Breast epithelium (tissue), 4 donors: ENCODE measurements around the gene TNIP1. TPM values are rescaled to one million over a fixed set of nuclear protein-coding genes. Genes with fewer than 3 reads are reported as not detected.

ENCODE experiments used
- DNase-seq, 2 donors: peaks; one replicate each; pipeline ENCODE4 v3.0.0-alpha.2; 2019; ENCODE audit warnings: low spot score in 2 of 2
- H3K27ac ChIP-seq, 2 donors: fragments of 200-600 bp; sonication (generic) in 1 of 2; one replicate each; pipeline ENCODE4 v1.5.1; 2016 to 2019; ENCODE audit warnings: mild to moderate bottlenecking in 1 of 2
- H3K27me3 ChIP-seq, 2 donors: fragments of 200-600 bp; sonication (generic) in 1 of 2; one replicate each; pipeline versions ENCODE4 v1.5.1 to v1.6.0; 2017 to 2019; ENCODE audit warnings: control low read depth in 1 of 2, mild to moderate bottlenecking in 1 of 2
- H3K36me3 ChIP-seq: fragments of 200-600 bp; one replicate; pipeline ENCODE4 v1.5.1; 2019
- H3K4me1 ChIP-seq, 2 donors: fragments of 200-600 bp; sonication (generic); one replicate each; pipeline ENCODE4 v1.5.1; 2016 to 2019; ENCODE audit warnings: control low read depth in 1 of 2
- H3K4me3 ChIP-seq, 3 donors: fragments of 200-600 bp; sonication (generic); 1 replicate in 2 of 3; 2 replicates in 1 of 3; pipeline ENCODE4 v1.5.1; 2016 to 2019; ENCODE audit warnings: mild to moderate bottlenecking in 3 of 3, moderate library complexity in 2 of 3
- H3K9me3 ChIP-seq, 2 donors: fragments of 200-600 bp; sonication (generic) in 1 of 2; one replicate each; pipeline ENCODE4 v1.5.1; 2016 to 2019; ENCODE audit warnings: control low read depth in 1 of 2
- CTCF ChIP-seq, 3 donors: fragments of 450-650 bp; IDR thresholded peaks; one replicate each; pipeline ENCODE4 v1.5.1; 2016 to 2017; ENCODE audit warnings: antibody characterized with exemption in 3 of 3, mild to moderate bottlenecking in 3 of 3, moderate library complexity in 3 of 3
- POLR2A ChIP-seq: fragments of 450-650 bp; IDR thresholded peaks from one replicate; pipeline ENCODE4 v1.6.1; 2016; ENCODE audit warnings: antibody characterized with exemption, mild to moderate bottlenecking, moderate library complexity
- POLR2AphosphoS5 ChIP-seq, 3 donors: sonication (generic); formaldehyde crosslinking; IDR thresholded peaks; one replicate each; pipeline ENCODE4 v1.6.1; 2017; ENCODE audit warnings: antibody characterized with exemption in 3 of 3
- intact Hi-C: fragments of 100-400 bp; cut with DNase I; formaldehyde crosslinking; loops from one replicate; pipeline ENCODE4 v1.15.1; 2023; ENCODE audit warnings: low total_unique reads
- total RNA-seq, 3 donors: library from RNA; depleted of rRNA; stranded (reverse); fragments of >200 nt; gene quantifications; one replicate each; pipeline ENCODE4 v1.1.0, GENCODE V29; 2016

The TNIP1 gene
- total RNA-seq, 3 donors from 2014 or later, result 65.3 to 221 (median 91.8) TPM

DNA sequence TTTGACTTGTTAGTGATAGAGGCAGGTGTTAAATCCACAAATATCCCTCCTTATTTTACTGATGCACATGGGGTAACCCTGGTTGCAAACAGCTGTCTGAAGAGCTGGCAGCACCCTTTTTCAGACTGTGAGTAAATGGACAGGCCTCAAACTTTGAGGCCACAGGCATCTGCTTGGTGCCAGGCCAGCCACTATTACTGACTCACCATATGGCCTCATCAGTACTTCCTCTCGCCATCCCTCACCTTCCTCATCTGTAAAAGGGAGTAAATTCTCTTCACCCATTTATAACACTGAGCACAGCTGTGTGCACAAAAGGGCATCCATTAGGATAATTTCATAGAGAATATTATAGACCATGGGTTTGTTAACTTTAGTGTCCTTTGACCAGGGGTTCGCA lies 11.9 kb upstream of the TNIP1 start:
- Histone ChIP-seq H3K4me3 (no peak overlapping the region), H3K36me3 (no peaks in the 10 kb centered on the region), H3K9me3 (no peaks in the 10 kb centered on the region), H3K27me3 (no peaks in the 10 kb centered on the region), H3K4me1 (peaks cover 0 to 7% of the 10 kb centered on the region in 2 donors), H3K27ac (peak overlapping the region in 1 of 2 donors; percentile 63)
- no peak for TF ChIP-seq POLR2AphosphoS5 (IDR thresholded peaks at IDR 0.05)
- TF ChIP-seq POLR2A, result no peak
- TF ChIP-seq CTCF (IDR thresholded peaks at IDR 0.05), result no peak
- DNase-seq, result no peak
- intact Hi-C loops, result loop anchor here (10.0 kb wide), 1 partner anchor 1372 kb away; no protein-coding TSS in a partner anchor

DNA sequence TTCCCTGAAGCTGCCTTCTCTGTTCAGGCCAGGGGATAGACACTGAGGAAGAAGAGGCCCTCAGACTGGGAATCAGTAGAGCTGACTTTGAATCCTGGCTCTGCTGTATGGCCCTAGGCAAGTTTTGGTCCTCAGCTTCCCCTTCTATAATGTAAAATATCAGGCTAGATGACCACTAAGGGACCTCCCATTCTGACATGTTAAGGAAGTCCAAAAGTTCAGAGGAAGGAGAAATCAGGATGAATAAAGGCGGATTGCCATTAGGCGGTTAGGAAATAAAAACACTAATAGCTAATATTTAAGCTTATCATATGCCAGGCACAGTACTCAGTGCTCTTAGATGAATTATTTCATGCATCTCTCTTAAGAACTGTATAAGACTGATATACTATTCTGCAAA lies 8.9 kb upstream of the TNIP1 start:
- Histone ChIP-seq H3K9me3 (no peaks in the 10 kb centered on the region), H3K27me3 (no peaks in the 10 kb centered on the region), H3K4me1 (peaks cover 7% of the 10 kb centered on the region in 2 donors), H3K36me3 (no peaks in the 10 kb centered on the region), H3K27ac (no peak overlapping the region), H3K4me3 (no peak overlapping the region)
- intact Hi-C loops, result loop anchor here (10.0 kb wide), 1 partner anchor 1375 kb away; no protein-coding TSS in a partner anchor
- no peak for TF ChIP-seq POLR2A
- TF ChIP-seq POLR2AphosphoS5 (IDR thresholded peaks at IDR 0.05), result no peak
- TF ChIP-seq CTCF (IDR thresholded peaks at IDR 0.05), result no peak
- no peak for DNase-seq

GRCh38 chr5:151088986-151089385 lies 8.2 kb upstream of the TNIP1 start:
- intact Hi-C loops, result no loop called here
- H3K4me3 ChIP-seq, result no peak overlapping the region
- H3K27ac ChIP-seq, result no peak overlapping the region
- peaks cover 2 to 7% of the 10 kb centered on the region in 2 donors for H3K4me1 ChIP-seq
- H3K27me3 ChIP-seq, result no peaks in the 10 kb centered on the region
- no peak for DNase-seq
- H3K36me3 ChIP-seq, result no peaks in the 10 kb centered on the region
- TF ChIP-seq POLR2A (no peak), CTCF (IDR thresholded peaks at IDR 0.05) (no peak), POLR2AphosphoS5 (IDR thresholded peaks at IDR 0.05) (no peak)
- no peaks in the 10 kb centered on the region for H3K9me3 ChIP-seq

DNA sequence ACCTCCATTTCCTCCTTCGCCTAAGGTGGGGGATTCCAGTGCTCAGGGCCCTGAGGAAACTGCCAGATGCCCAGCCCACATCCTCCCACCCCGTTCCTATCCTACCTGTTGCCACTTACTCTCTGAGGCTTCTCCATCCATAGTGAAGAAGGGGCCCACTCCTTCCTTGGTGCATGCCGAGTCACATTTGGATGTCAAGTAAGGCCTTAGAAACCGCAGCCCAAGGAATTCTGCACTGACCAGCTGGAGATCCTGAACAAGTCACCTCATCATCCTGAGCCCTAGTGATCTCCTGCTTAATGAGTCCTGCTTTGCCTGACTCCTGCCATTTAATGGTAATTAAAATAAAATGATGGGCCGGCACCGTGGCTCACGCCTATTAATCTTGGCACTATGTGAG lies 6.7 kb upstream of the TNIP1 start:
- no peaks in the 10 kb centered on the region for H3K36me3 ChIP-seq
- DNase-seq, result no peak
- peaks cover 0 to 9% of the 10 kb centered on the region in 2 donors for H3K4me1 ChIP-seq
- H3K9me3 ChIP-seq, result no peaks in the 10 kb centered on the region
- TF ChIP-seq CTCF (IDR thresholded peaks at IDR 0.05) (no peak), POLR2A (no peak), POLR2AphosphoS5 (IDR thresholded peaks at IDR 0.05) (no peak)
- no peak overlapping the region for H3K27ac ChIP-seq
- H3K4me3 ChIP-seq, result no peak overlapping the region
- intact Hi-C loops, result no loop called here
- no peaks in the 10 kb centered on the region for H3K27me3 ChIP-seq

- H3K27ac ChIP-seq, result peak overlapping the region; percentile 81 to 90
- peaks cover 0 to 15% of the 10 kb centered on the region in 2 donors for H3K4me1 ChIP-seq
- H3K4me3 ChIP-seq, result no peak overlapping the region
- H3K27me3 ChIP-seq, result no peaks in the 10 kb centered on the region
- intact Hi-C loops, result no loop called here
- H3K36me3 ChIP-seq, result no peaks in the 10 kb centered on the region
- TF ChIP-seq CTCF (IDR thresholded peaks at IDR 0.05), result no peak
- TF ChIP-seq POLR2A, result no peak
- TF ChIP-seq POLR2AphosphoS5 (IDR thresholded peaks at IDR 0.05), result no peak
- DNase-seq, result no peak
- H3K9me3 ChIP-seq, result no peaks in the 10 kb centered on the region
Observed at GRCh38 chr5:151086905-151087360, 6.1 kb upstream of the TNIP1 start.
